ENCODE data around the gene LOXL1. TPM values are rescaled to one million over a fixed set of nuclear protein-coding genes. Genes with fewer than 3 reads are reported as not detected.

Gene LOXL1
- polyA plus RNA-seq, 1 of the 3 experiments (the other 2 are of a cell fraction), result 50.3 TPM

GRCh38 chr15:73940061-73940981 lies 14.1 kb downstream of the LOXL1 start:
- Histone ChIP-seq H3K79me2 (ENCODE audit: insufficient read depth) (peaks cover 15% of the 10 kb centered on the region; the same call in 1 of the 2 replicates), H3K4me2 (peak overlapping the region; percentile 60), H3K4me1 (ENCODE audit: control insufficient read depth in 1 of 2, insufficient read depth in 2 of 2, low read depth in 1 of 2, low read length in 1 of 2) (peaks cover 49 to 85% of the 10 kb centered on the region in 2 experiments), H3K9ac (peak overlapping the region; percentile 68), H3F3A (replicated peaks; ENCODE audit: insufficient read depth) (peaks cover 27% of the 10 kb centered on the region), H4K20me1 (ENCODE audit: insufficient read depth) (no peaks in the 10 kb centered on the region), H3K27ac (ENCODE audit: low read depth in 2 of 2, low read length in 1 of 2) (peak overlapping the region; percentile 85 to 91), H3K9me3 (no peaks in the 10 kb centered on the region), H3K9me2 (no peaks in the 10 kb centered on the region), H3K4me3 (ENCODE audit: low read depth in 2 of 2, low read length in 1 of 2) (no peak overlapping the region), H2AFZ (ENCODE audit: low read depth) (no peak overlapping the region), H3K36me3 (replicated peaks in 1 of 2; ENCODE audit: control insufficient read depth in 1 of 2, insufficient read depth in 2 of 2, low read length in 1 of 2) (no peaks in the 10 kb centered on the region), H3K27me3 (ENCODE audit: insufficient read depth) (no peaks in the 10 kb centered on the region)
- DNase-seq, result peak; percentile 76
- POLR2A ChIA-PET, result interaction anchor here (0.6 kb wide), 1 partner anchor 304 kb away, joined by 4 read pairs; no protein-coding TSS in a partner anchor
- WGBS (ENCODE audit: low lambda C conversion rate), result 56% methylated on average over 8 of the region's 8 CpGs
- CTCF ChIA-PET, result interaction anchor here (0.7 to 3.2 kb wide), 10 partner anchors 11 to 236 kb away, joined by 3 to 8 read pairs (median 3); no protein-coding TSS in a partner anchor
- TF ChIP-seq RFX5 (IDR thresholded peaks at IDR 0.05; ENCODE audit: low read length) (no peak), FOXJ3 (CRISPR knock-in tag; IDR thresholded peaks at IDR 0.05) (no peak), YY1 (IDR thresholded peaks at IDR 0.05; ENCODE audit: low read depth) (no peak), FOSL2 (IDR thresholded peaks at IDR 0.05; ENCODE audit: borderline replicate concordance, low read depth) (no peak), SIN3A (IDR thresholded peaks at IDR 0.05; ENCODE audit: borderline replicate concordance, low read depth, low read length) (no peak), EP300 (IDR thresholded peaks at IDR 0.05; ENCODE audit: borderline replicate concordance in 1 of 2, low read depth in 1 of 2, low read length in 1 of 2) (peak in 1 of 2 experiments; percentile 45; a peak in 1 of 4 replicates), IRF3 (IDR thresholded peaks at IDR 0.05; ENCODE audit: low read depth, low read length) (no peak), TAF1 (IDR thresholded peaks at IDR 0.05; ENCODE audit: borderline replicate concordance, low read depth, low read length) (no peak), RAD21 (IDR thresholded peaks at IDR 0.05; ENCODE audit: low read length) (peak; percentile 7; the same call in 1 of the 2 replicates), MXI1 (IDR thresholded peaks at IDR 0.05; ENCODE audit: low read depth, low read length) (no peak; the same call in 1 of the 2 replicates), ELF1 (IDR thresholded peaks at IDR 0.05) (no peak), TEAD4 (IDR thresholded peaks at IDR 0.05; ENCODE audit: borderline replicate concordance, insufficient read depth) (no peak), SMC3 (IDR thresholded peaks at IDR 0.05; ENCODE audit: low read depth, low read length) (no peak), RXRA (IDR thresholded peaks at IDR 0.05; ENCODE audit: borderline replicate concordance, low read depth) (no peak), TCF12 (IDR thresholded peaks at IDR 0.05) (0 out of 2 replicates have a peak, but pooled peaks have one; percentile 24), JUND (IDR thresholded peaks at IDR 0.05) (no peak), RCOR1 (IDR thresholded peaks at IDR 0.05; ENCODE audit: low read length) (no peak), REST (IDR thresholded peaks at IDR 0.05; ENCODE audit: low read depth, low read length) (no peak), GATA2 (CRISPR knock-in tag; IDR thresholded peaks at IDR 0.05) (peak; percentile 92), EZH2phosphoT487 (IDR thresholded peaks at IDR 0.05; ENCODE audit: borderline replicate concordance, low read depth) (no peak), MEF2A (IDR thresholded peaks at IDR 0.05; ENCODE audit: borderline replicate concordance, low read depth) (no peak)
- TF ChIP-seq, protein P1, sequence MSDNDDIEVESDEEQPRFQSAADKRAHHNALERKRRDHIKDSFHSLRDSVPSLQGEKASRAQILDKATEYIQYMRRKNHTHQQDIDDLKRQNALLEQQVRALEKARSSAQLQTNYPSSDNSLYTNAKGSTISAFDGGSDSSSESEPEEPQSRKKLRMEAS (IDR thresholded peaks at IDR 0.05; ENCODE audit: low read depth), result no peak
- TF ChIP-seq, protein P2, sequence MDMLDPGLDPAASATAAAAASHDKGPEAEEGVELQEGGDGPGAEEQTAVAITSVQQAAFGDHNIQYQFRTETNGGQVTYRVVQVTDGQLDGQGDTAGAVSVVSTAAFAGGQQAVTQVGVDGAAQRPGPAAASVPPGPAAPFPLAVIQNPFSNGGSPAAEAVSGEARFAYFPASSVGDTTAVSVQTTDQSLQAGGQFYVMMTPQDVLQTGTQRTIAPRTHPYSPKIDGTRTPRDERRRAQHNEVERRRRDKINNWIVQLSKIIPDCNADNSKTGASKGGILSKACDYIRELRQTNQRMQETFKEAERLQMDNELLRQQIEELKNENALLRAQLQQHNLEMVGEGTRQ (IDR thresholded peaks at IDR 0.05; ENCODE audit: borderline replicate concordance, low read depth, low read length), result no peak
- TF ChIP-seq, protein P3, sequence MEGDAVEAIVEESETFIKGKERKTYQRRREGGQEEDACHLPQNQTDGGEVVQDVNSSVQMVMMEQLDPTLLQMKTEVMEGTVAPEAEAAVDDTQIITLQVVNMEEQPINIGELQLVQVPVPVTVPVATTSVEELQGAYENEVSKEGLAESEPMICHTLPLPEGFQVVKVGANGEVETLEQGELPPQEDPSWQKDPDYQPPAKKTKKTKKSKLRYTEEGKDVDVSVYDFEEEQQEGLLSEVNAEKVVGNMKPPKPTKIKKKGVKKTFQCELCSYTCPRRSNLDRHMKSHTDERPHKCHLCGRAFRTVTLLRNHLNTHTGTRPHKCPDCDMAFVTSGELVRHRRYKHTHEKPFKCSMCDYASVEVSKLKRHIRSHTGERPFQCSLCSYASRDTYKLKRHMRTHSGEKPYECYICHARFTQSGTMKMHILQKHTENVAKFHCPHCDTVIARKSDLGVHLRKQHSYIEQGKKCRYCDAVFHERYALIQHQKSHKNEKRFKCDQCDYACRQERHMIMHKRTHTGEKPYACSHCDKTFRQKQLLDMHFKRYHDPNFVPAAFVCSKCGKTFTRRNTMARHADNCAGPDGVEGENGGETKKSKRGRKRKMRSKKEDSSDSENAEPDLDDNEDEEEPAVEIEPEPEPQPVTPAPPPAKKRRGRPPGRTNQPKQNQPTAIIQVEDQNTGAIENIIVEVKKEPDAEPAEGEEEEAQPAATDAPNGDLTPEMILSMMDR (IDR thresholded peaks at IDR 0.05), result no peak
